Liver (tissue), 9 donors: Measurements from ENCODE around the gene F2RL3. TPM values are rescaled to one million over a fixed set of nuclear protein-coding genes. Genes with fewer than 3 reads are reported as not detected.

Source experiments
- DNase-seq: peaks from one replicate; pipeline ENCODE4 v3.0.0-alpha.2; 2017; ENCODE audit warnings: low spot score
- H3K27ac ChIP-seq, 2 donors: one replicate each; pipeline ENCODE4 v1.7.0; 2013; ENCODE audit warnings: inconsistent platforms in 2 of 2, low read length in 2 of 2, control low read depth in 1 of 2, low read depth in 1 of 2, mild to moderate bottlenecking in 1 of 2
- H3K27me3 ChIP-seq, 4 donors: one replicate each; pipeline versions ENCODE4 v1.6.1 to v1.7.0; 2013; ENCODE audit warnings: low read length in 3 of 4, inconsistent platforms in 1 of 4, mild to moderate bottlenecking in 1 of 4, moderate library complexity in 1 of 4; ENCODE audit not compliant: control insufficient read depth in 4 of 4, insufficient read depth in 4 of 4
- H3K36me3 ChIP-seq, 4 donors: one replicate each; pipeline versions ENCODE4 v1.6.1 to v1.7.0; 2013; ENCODE audit warnings: low read length in 3 of 4, mild to moderate bottlenecking in 3 of 4, low read depth in 1 of 4, moderate library complexity in 1 of 4; ENCODE audit not compliant: control insufficient read depth in 4 of 4, insufficient read depth in 3 of 4
- H3K4me1 ChIP-seq, 4 donors: one replicate each; pipeline versions ENCODE4 v1.6.1 to v1.7.0; 2013; ENCODE audit warnings: low read length in 3 of 4, mild to moderate bottlenecking in 3 of 4, moderate library complexity in 1 of 4; ENCODE audit not compliant: control insufficient read depth in 4 of 4, insufficient read depth in 4 of 4
- H3K4me3 ChIP-seq, 3 donors: one replicate each; pipeline versions ENCODE4 v1.6.1 to v1.7.0; 2013; ENCODE audit warnings: low read length in 3 of 3, control low read depth in 1 of 3, low read depth in 1 of 3, mild to moderate bottlenecking in 1 of 3
- H3K9ac ChIP-seq, 2 donors: one replicate each; pipeline ENCODE4 v1.7.0; 2013; ENCODE audit warnings: low read length in 2 of 2, mild to moderate bottlenecking in 2 of 2, moderate library complexity in 2 of 2, control low read depth in 1 of 2, low read depth in 1 of 2
- H3K9me3 ChIP-seq, 4 donors: one replicate each; pipeline versions ENCODE4 v1.6.1 to v1.7.0; 2013; ENCODE audit warnings: low read length in 3 of 4; ENCODE audit not compliant: control insufficient read depth in 4 of 4
- ATF3 ChIP-seq: IDR thresholded peaks from 2 replicates; pipeline ENCODE4 v1.6.1; 2016; ENCODE audit warnings: antibody characterized with exemption
- CTCF ChIP-seq: fragments of 150-350 bp; IDR thresholded peaks from 2 replicates; pipeline ENCODE4 v1.5.1; 2017; ENCODE audit warnings: improper control_type of control experiment, low read depth, low read length; ENCODE audit not compliant: missing input control
- EGR1 ChIP-seq, 2 donors: IDR thresholded peaks; 2 replicates each; pipeline ENCODE4 v1.6.1; 2016 to 2018; ENCODE audit warnings: antibody characterized with exemption in 2 of 2, low read depth in 2 of 2
- FOXA1 ChIP-seq: IDR thresholded peaks from 2 replicates; pipeline ENCODE4 v1.6.1; 2016; ENCODE audit warnings: antibody characterized with exemption
- FOXA2 ChIP-seq: IDR thresholded peaks from 2 replicates; pipeline ENCODE4 v1.6.1; 2016; ENCODE audit warnings: antibody characterized with exemption
- GABPA ChIP-seq, 2 donors: IDR thresholded peaks in 1 of 2; conservative IDR thresholded peaks in 1 of 2; 2 replicates each; pipeline ENCODE4 v1.6.1; 2016; ENCODE audit warnings: antibody characterized with exemption in 2 of 2, mild to moderate bottlenecking in 1 of 2, moderate library complexity in 1 of 2
- HNF4A ChIP-seq, 2 donors: conservative IDR thresholded peaks; 2 replicates each; pipeline ENCODE4 v1.6.1; 2016; ENCODE audit warnings: antibody characterized with exemption in 2 of 2, mild to moderate bottlenecking in 2 of 2
- HNF4G ChIP-seq: IDR thresholded peaks from 2 replicates; pipeline ENCODE4 v1.6.1; 2016; ENCODE audit warnings: antibody characterized with exemption
- JUND ChIP-seq, 2 donors: IDR thresholded peaks; 2 replicates each; pipeline ENCODE4 v1.6.1; 2016; ENCODE audit warnings: antibody characterized with exemption in 2 of 2
- MAX ChIP-seq: IDR thresholded peaks from 2 replicates; pipeline ENCODE4 v1.6.1; 2016; ENCODE audit warnings: antibody characterized with exemption
- NR2F2 ChIP-seq: IDR thresholded peaks from 2 replicates; pipeline ENCODE4 v1.6.1; 2016; ENCODE audit warnings: antibody characterized with exemption
- RAD21 ChIP-seq, 2 donors: IDR thresholded peaks; 2 replicates each; pipeline ENCODE4 v1.6.1; 2016; ENCODE audit warnings: antibody characterized with exemption in 2 of 2, mild to moderate bottlenecking in 2 of 2
- REST ChIP-seq: IDR thresholded peaks from 2 replicates; pipeline ENCODE4 v1.6.1; 2016; ENCODE audit warnings: antibody characterized with exemption, mild to moderate bottlenecking
- RXRA ChIP-seq, 2 donors: IDR thresholded peaks; 2 replicates each; pipeline ENCODE4 v1.6.1; 2017 to 2018; ENCODE audit warnings: antibody characterized with exemption in 2 of 2, mild to moderate bottlenecking in 1 of 2
- SP1 ChIP-seq: IDR thresholded peaks from 2 replicates; pipeline ENCODE4 v1.6.1; 2018; ENCODE audit warnings: antibody characterized with exemption, mild to moderate bottlenecking
- TAF1 ChIP-seq: conservative IDR thresholded peaks from 2 replicates; pipeline ENCODE4 v1.6.1; 2016; ENCODE audit warnings: antibody characterized with exemption, mild to moderate bottlenecking
- YY1 ChIP-seq: IDR thresholded peaks from 2 replicates; pipeline ENCODE4 v1.6.1; 2016; ENCODE audit warnings: antibody characterized with exemption, mild to moderate bottlenecking
- ZBTB33 ChIP-seq: IDR thresholded peaks from 2 replicates; pipeline ENCODE4 v1.6.1; 2016; ENCODE audit warnings: antibody characterized with exemption
- WGBS: extraction: QIAGEN DNeasy Blood & Tissue Kit; methylation state at CpG from one replicate; pipeline ENCODE4 v1.1.7; 2013; 5-methylcytosine and 5-hydroxymethylcytosine counted together
- polyA plus RNA-seq, 2 donors: library from polyadenylated mRNA; stranded (reverse) in 1 of 2; unstranded in 1 of 2; fragments of 200-250 nt in 1 of 2; fragments of >200 nt in 1 of 2; fragmentation: Nextera tagmentation in 1 of 2; extraction: Ambion mirVana in 1 of 2; gene quantifications; one replicate each; pipeline versions ENCODE4 v1.2.1 to v1.2.3, GENCODE V29; 2013 to 2015
- total RNA-seq, 2 donors: library from RNA; depleted of rRNA; stranded (reverse); fragments of >200 nt; gene quantifications; one replicate each; pipeline ENCODE4 v1.2.3, GENCODE V29; 2014
- donor health status: healthy.
- donor health status: healthy.
- donor health status: healthy.
- donor health status: healthy.
- donor health status: healthy.

The F2RL3 gene
- total and polyA plus RNA-seq, 4 donors, result 0.08 to 1.6 (median 0.20) TPM

- TF ChIP-seq REST (no peak), YY1 (no peak), RAD21 (IDR thresholded peaks at IDR 0.05) (no peak), TAF1 (no peak)
Measured at GRCh38 chr19:16911046-16911445, 22.2 kb downstream of the F2RL3 start (continued).

GRCh38 chr19:16912780-16913179 is 24.0 kb downstream of the F2RL3 start:
- TF ChIP-seq HNF4G (no peak), RXRA (IDR thresholded peaks at IDR 0.05) (no peak), NR2F2 (no peak), SP1 (no peak), FOXA2 (no peak), CTCF (no peak), FOXA1 (no peak), EGR1 (IDR thresholded peaks at IDR 0.05; ENCODE audit: low read depth in 2 of 2) (no peak), REST (no peak), MAX (no peak), GABPA (IDR thresholded peaks at IDR 0.05 in 1 of 2, conservative IDR thresholded peaks at IDR 0.05 in 1 of 2) (no peak), TAF1 (no peak), ATF3 (no peak), RAD21 (IDR thresholded peaks at IDR 0.05) (no peak), JUND (IDR thresholded peaks at IDR 0.05) (no peak), HNF4A (conservative IDR thresholded peaks at IDR 0.05) (no peak), ZBTB33 (no peak), YY1 (no peak)
- H3K9me3 ChIP-seq, result peaks cover 13 to 27% (median 18%) of the 10 kb centered on the region in 4 donors
- H3K27me3 ChIP-seq, result no peaks in the 10 kb centered on the region
- H3K36me3 ChIP-seq, result no peaks in the 10 kb centered on the region
- H3K4me1 ChIP-seq, result no peaks in the 10 kb centered on the region
- DNase-seq, result no peak
- 64% methylated on average over 4 of the region's 4 CpGs for WGBS
- H3K9ac ChIP-seq, result no peak overlapping the region
- H3K27ac ChIP-seq, result no peak overlapping the region
- H3K4me3 ChIP-seq, result no peak overlapping the region
